ENCODE results near the gene IGFL3. TPM values are rescaled to one million over a fixed set of nuclear protein-coding genes. Genes with fewer than 3 reads are reported as not detected.
"Not testable (repeated sequence)": the region's sequence is repeated elsewhere in the genome, so short reads cannot be mapped to it uniquely, and the experiment has no call there.

IGFL3 gene
- total RNA-seq, 4 donors from 2014 or later, result 19.0 to 46.7 (median 24.9) TPM

GRCh38 chr19:46107371-46107770 is 17.1 kb downstream of the IGFL3 start:
- DNase-seq (ENCODE audit: low spot score in 2 of 2), result no peak
- WGBS, 2 donors, result 44 to 47% methylated on average over 6 of the region's 6 CpGs
- intact Hi-C loops (cut with DNase I; ENCODE audit: low total_unique reads), result no loop called here
- TF ChIP-seq POLR2A (IDR thresholded peaks at IDR 0.05), result no peak
- H3K4me3 ChIP-seq (ENCODE audit: low read depth, poor library complexity, severe bottlenecking), result no peak overlapping the region

GRCh38 chr19:46102333-46102732 is 22.2 kb downstream of the IGFL3 start:
- 82 to 84% methylated on average over 7 of the region's 7 CpGs for WGBS, 2 donors
- intact Hi-C loops (cut with DNase I; ENCODE audit: low total_unique reads); DNase-seq (ENCODE audit: low spot score in 2 of 2); H3K4me3 ChIP-seq (ENCODE audit: low read depth, poor library complexity, severe bottlenecking): not testable (repeated sequence)

GRCh38 chr19:46101293-46101692 is 23.2 kb downstream of the IGFL3 start:
- DNase-seq (ENCODE audit: low spot score in 2 of 2), result no peak
- no peak overlapping the region for H3K4me3 ChIP-seq (ENCODE audit: low read depth, poor library complexity, severe bottlenecking)
- intact Hi-C loops (cut with DNase I; ENCODE audit: low total_unique reads), result no loop called here
- TF ChIP-seq CTCF (IDR thresholded peaks at IDR 0.05) (no peak), POLR2A (IDR thresholded peaks at IDR 0.05) (no peak)
- WGBS, 2 donors, result 61 to 74% methylated on average over 5 to 6 of the region's 6 CpGs

GRCh38 chr19:46100344-46100743 is 24.1 kb downstream of the IGFL3 start:
- TF ChIP-seq CTCF (IDR thresholded peaks at IDR 0.05), result no peak
- no peak for TF ChIP-seq POLR2A (IDR thresholded peaks at IDR 0.05)
- H3K4me3 ChIP-seq (ENCODE audit: low read depth, poor library complexity, severe bottlenecking), result no peak overlapping the region
- DNase-seq (ENCODE audit: low spot score in 2 of 2), result no peak
- intact Hi-C loops (cut with DNase I; ENCODE audit: low total_unique reads), result no loop called here
- 79 to 83% methylated on average over 1 of the region's 1 CpG for WGBS, 2 donors

GRCh38 chr19:46090444-46090843 is 34.0 kb downstream of the IGFL3 start:
- intact Hi-C loops (cut with DNase I; ENCODE audit: low total_unique reads), result no loop called here
- TF ChIP-seq POLR2A (IDR thresholded peaks at IDR 0.05), result no peak
- no peak for TF ChIP-seq CTCF (IDR thresholded peaks at IDR 0.05)
- DNase-seq (ENCODE audit: low spot score in 2 of 2), result no peak
- no peak overlapping the region for H3K4me3 ChIP-seq (ENCODE audit: low read depth, poor library complexity, severe bottlenecking)
- WGBS, 2 donors, result 79 to 83% methylated on average over 5 of the region's 5 CpGs

- no peak for DNase-seq (ENCODE audit: low spot score in 2 of 2)
- WGBS, 2 donors, result 90 to 100% methylated on average over 1 of the region's 1 CpG
- H3K4me3 ChIP-seq (ENCODE audit: low read depth, poor library complexity, severe bottlenecking), result no peak overlapping the region
- no peak for TF ChIP-seq POLR2A (IDR thresholded peaks at IDR 0.05)
- TF ChIP-seq CTCF (IDR thresholded peaks at IDR 0.05), result no peak
- intact Hi-C loops (cut with DNase I; ENCODE audit: low total_unique reads), result no loop called here
These were observed 35.1 kb downstream of the IGFL3 start for GRCh38 chr19:46089432-46089831.

- TF ChIP-seq CTCF (IDR thresholded peaks at IDR 0.05) (no peak), POLR2A (IDR thresholded peaks at IDR 0.05) (no peak)
- no peak overlapping the region for H3K4me3 ChIP-seq (ENCODE audit: low read depth, poor library complexity, severe bottlenecking)
- DNase-seq (ENCODE audit: low spot score in 2 of 2), result no peak
- 82 to 88% methylated on average over 2 of the region's 2 CpGs for WGBS, 2 donors
- intact Hi-C loops (cut with DNase I; ENCODE audit: low total_unique reads), result no loop called here
These were observed 36.4 kb downstream of the IGFL3 start for GRCh38 chr19:46088101-46088500.
